GM12892 (cell line): ENCODE results near the gene TBC1D14.

ENCODE experiments used
- POLR2A ChIP-seq: IDR thresholded peaks from 2 replicates; pipeline ENCODE4 v1.6.1; 2011; ENCODE audit warnings: low read depth, low read length, control low read depth
- POLR2AphosphoS5 ChIP-seq: IDR thresholded peaks from 2 replicates; pipeline ENCODE4 v1.6.1; 2011; ENCODE audit warnings: low read depth, low read length, control low read depth
- TAF1 ChIP-seq: IDR thresholded peaks from 2 replicates; pipeline ENCODE4 v1.6.1; 2011; ENCODE audit warnings: low read depth, mild to moderate bottlenecking, control low read depth, low read length, borderline replicate concordance

GRCh38 chr4:7049739-7050138, 140.1 kb downstream of the TBC1D14 start:
- TF ChIP-seq POLR2A (no peak), TAF1 (no peak), POLR2AphosphoS5 (no peak)
